ENCODE data around the gene MCM9.

Gene MCM9

DNA sequence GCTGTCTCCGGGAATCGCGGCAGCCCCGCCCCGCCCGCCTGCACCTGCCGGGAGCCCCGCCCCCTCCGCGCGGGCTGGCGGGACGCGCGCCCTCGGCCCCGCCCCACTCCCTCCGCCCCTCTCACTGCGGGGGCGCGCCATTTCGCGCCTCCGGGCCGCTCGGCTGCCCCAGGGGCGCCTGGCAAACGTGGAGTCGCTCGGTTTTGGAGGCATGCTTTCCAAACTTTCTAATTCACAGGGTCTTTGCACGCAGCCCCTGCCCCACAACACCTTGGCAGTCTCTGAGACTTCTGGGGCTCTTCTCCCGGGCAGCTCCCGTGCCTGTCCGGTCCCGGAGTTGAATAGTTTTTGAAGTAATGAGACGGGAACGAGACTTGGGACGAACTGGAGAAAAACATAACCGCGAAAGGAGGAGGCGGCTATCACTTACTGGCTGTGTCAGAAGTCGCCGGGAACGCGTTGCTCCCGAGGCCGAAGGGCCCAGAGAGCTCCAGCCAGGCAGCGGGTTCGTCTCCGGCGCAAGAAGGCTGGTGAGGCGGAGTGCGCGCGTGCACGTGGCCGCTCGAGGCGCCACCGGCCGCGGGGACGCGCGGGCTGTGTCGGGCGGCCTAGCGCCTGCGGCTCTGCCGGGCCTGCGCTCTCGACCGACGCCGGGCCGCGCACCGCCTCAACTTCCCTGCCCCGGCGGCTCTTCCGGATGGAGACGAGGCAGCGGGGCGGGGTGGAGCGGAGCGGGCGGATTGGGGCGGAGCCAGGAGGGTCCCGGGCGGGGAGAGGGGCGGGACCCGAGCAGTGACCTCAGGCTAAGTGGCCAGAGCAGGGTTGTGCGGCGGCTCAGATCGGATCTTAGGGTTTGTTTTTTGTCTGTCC is at the start of gene MCM9:
Gene MCM9, minus strand, starts transcription at position 699 of the 870 bp plus-strand sequence. CDS start 3,436 bp downstream, outside the sequence.
- no peak for TF ChIP-seq ZNF274 (IDR thresholded peaks at IDR 0.05; ENCODE audit: low read depth, low read length)

DNA sequence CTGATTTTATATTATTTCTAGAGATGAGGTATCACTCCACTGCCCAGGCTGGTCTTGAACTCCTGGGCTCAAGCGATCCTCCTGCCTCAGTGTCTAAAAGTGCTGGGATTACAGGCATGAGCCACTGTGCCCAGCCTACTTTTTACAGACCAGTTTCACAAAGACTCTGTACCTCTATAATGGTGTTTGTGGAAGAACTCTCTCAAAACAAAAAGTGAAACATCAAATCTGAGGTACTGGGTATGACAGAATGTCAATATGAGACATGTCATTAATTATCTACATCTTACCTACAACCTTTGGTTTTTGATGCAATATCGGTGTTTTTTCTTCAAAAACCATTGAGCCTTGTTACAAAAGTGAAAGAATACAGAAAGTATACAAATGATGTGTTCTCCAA is 49.4 kb upstream of the MCM9 start:
- no peak overlapping the region for H3K4me3 ChIP-seq (ENCODE audit: low read length)
- no peak for TF ChIP-seq ZNF274 (IDR thresholded peaks at IDR 0.05; ENCODE audit: low read depth, low read length)

More for the DNA sequence above, at the start of gene MCM9:
- H3K4me3 ChIP-seq (ENCODE audit: low read length) = peak within 1 kb of the TSS; percentile 99

DNA sequence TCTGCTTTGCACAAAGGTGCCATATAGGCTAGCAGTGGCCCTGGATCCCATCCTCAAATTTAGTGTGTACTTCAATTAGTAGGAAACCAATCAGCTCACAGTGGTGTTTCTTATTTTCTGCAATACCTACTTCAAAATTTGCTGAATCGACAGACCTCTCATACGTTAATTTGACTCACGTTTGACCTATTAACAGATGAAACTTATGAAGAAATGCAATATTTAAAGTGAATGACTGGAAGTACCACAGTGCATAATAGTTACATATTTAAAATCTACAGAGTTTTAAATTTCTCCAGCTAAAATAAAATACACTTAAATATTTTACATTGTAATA is 47.6 kb upstream of the MCM9 start:
- no peak overlapping the region for H3K4me3 ChIP-seq (ENCODE audit: low read length)
- TF ChIP-seq ZNF274 (IDR thresholded peaks at IDR 0.05; ENCODE audit: low read depth, low read length) = no peak

DNA sequence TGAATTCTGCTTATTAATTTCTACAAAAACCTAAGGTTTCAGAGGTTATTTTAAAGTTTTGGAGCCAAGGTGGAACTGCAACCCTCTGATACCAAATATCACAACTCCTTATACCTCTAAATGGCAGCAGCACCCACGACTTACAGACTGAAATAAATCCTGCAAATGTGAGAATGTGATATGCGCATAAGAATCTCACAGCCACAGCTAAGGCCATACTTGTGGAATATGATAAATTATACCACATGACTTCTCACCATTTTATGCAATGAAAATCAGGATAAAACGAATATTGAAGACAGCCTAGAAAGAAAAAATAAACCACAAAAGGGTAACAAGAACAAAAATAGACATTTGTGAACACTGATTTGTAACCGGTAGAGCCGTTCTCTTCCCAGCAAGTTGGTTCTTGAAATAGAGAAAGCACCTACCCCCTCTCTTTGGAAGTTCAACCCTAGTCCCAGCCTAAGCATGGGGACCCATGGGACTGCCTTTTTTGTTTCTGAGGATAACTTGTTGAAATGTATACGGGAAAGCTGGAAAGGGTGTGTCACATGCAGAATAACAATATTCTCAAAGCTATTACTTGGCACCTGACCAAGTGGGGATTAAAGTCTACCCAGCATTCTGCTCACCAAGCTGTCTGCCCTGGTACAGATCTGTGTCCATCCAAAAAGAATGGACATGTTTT is 47.1 kb upstream of the MCM9 start:
- no peak overlapping the region for H3K4me3 ChIP-seq (ENCODE audit: low read length)
- no peak for TF ChIP-seq ZNF274 (IDR thresholded peaks at IDR 0.05; ENCODE audit: low read depth, low read length)

DNA sequence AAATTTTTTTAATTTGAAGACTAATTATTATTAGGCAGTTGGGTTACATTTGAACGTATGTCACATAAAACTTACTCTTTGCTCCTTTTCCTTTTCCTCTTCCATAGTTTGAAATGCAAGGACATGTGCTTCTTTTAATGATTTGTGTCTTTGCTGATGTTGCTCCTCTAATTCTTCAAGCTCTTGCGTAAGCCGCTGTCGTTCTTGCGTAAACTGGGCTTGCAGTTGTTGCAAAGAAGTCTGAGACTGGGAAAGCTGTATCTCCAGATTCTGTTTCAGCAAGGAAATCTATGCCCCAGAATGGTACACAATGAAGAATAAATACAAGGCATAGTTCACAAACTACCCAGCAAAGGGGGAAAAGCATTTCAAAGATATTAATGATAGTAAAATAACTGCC is 45.1 kb upstream of the MCM9 start:
- H3K4me3 ChIP-seq (ENCODE audit: low read length) = no peak overlapping the region
- no peak for TF ChIP-seq ZNF274 (IDR thresholded peaks at IDR 0.05; ENCODE audit: low read depth, low read length)

DNA sequence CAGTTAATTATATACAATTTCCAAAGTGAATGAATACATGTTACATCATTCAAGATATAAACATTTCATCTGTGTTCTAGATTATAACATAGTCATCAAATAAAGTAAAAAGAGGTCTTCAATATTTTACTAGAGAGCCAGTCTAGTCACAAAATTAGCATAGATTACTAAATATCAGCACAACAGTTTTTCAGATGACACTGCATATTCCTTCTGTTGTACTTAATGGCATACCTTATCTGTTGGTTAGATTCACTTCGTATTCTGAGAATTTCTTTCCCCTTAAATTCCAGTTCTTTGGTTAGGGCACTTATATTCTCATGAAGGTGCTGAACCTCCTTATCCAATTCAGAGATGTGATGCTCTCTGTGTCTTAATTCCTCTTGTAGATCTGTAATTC is 39.8 kb upstream of the MCM9 start:
- no peak overlapping the region for H3K4me3 ChIP-seq (ENCODE audit: low read length)

DNA sequence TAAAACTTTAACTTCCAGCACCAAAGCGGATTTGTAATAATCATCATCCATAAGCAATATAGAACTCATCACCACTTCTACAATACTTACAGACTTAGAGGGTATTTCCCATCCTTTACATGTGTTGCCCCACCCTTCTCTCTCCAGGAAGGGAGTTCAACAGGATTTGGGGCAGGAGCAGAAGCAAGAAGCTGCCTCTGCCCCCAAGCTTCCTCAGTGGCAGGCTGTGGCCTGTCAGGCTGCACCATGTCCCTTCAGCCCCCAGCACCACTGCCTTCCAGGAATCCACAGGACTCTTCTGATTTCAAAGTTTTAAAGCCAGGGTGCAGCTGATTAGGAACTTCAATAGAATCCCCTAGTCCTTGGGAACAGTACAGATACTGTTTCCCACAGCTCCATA is 36.7 kb upstream of the MCM9 start:
- TF ChIP-seq ZNF274 (IDR thresholded peaks at IDR 0.05; ENCODE audit: low read depth, low read length) = no peak

More for the DNA sequence above, 39.8 kb upstream of the MCM9 start:
- no peak for TF ChIP-seq ZNF274 (IDR thresholded peaks at IDR 0.05; ENCODE audit: low read depth, low read length)

DNA sequence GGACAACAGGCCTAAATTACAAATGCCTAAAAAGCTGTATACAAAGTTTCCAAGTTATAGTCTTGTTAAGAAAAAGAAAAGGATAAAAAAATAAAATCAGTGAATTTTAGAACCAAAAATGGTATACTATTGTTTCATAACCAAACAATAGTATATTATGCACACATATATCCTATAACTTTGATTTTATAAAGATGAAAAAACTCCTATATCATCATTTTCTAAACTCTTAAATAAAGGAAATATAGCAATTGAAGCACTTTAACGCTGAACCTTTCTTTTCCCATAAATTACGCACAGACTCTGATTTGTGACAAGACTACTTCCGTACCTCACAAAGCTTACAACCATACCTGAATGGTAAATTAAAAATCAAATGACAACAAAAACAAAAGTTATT is 35.9 kb upstream of the MCM9 start:
- no peak overlapping the region for H3K4me3 ChIP-seq (ENCODE audit: low read length)
- no peak for TF ChIP-seq ZNF274 (IDR thresholded peaks at IDR 0.05; ENCODE audit: low read depth, low read length)

More for the DNA sequence above, 36.7 kb upstream of the MCM9 start:
- no peak overlapping the region for H3K4me3 ChIP-seq (ENCODE audit: low read length)

DNA sequence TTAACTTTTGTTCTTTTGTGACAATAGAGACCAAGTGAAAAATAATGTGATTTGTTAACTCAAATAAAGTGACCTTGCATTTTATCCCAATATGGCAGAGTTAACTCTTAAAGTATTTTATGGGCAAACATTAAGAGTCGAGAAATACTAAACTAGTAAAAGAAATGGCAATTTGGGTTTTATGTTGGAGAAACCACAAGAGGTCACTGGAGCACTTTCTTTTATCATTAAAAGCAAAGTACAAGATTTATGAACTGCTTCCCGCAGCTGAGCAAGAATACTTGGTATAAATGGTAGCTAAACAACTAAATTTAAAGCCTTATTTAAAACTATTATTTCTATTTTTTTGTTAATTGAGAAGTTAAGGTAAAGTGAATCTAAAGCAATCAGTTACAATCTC is 33.5 kb upstream of the MCM9 start:
- no peak overlapping the region for H3K4me3 ChIP-seq (ENCODE audit: low read length)
- TF ChIP-seq ZNF274 (IDR thresholded peaks at IDR 0.05; ENCODE audit: low read depth, low read length) = no peak

DNA sequence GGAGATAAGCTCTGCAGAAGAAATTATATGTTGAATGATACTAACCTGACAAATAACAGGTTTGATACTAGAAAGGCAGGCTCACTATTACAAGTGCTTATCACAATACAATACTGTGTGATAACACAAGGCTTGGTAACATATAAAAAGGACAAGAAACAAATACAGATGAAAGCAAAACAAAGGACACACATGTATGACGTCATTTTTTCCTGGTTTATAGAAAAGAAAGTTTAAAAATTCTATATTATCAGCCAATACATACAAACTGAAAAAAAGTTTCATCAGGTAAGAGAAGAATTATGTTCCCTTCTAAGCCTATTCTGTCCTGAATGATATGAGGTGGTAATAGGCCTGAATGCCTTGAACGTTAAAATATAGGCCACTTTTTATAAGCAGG is 32.3 kb upstream of the MCM9 start:
- no peak for TF ChIP-seq ZNF274 (IDR thresholded peaks at IDR 0.05; ENCODE audit: low read depth, low read length)
- H3K4me3 ChIP-seq (ENCODE audit: low read length) = no peak overlapping the region

DNA sequence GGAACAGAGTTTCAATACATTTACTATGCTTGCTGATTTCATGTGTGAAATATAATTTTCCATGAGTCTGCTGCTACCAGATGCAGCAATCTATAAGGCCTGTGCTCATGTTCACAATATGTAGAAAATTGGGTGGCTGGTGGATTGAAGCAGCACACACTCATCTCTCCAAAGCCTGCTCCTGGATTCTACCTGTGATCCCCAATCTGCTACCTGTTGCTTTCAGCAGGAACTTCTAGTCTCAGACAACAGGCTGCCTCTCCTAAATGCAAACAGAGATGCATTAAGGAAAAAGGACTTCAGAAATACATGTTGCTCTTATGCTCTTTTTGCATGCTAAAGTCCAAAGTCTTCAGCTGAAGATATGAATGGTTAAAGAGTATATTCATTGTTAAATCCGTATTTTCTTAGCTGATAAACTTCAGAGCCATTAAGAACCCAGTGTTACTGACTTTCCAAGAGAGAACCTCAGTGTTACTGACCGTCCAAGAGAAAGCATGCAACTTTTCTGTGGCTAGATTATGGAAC is 30.9 kb upstream of the MCM9 start:
- no peak overlapping the region for H3K4me3 ChIP-seq (ENCODE audit: low read length)
- TF ChIP-seq ZNF274 (IDR thresholded peaks at IDR 0.05; ENCODE audit: low read depth, low read length) = no peak

DNA sequence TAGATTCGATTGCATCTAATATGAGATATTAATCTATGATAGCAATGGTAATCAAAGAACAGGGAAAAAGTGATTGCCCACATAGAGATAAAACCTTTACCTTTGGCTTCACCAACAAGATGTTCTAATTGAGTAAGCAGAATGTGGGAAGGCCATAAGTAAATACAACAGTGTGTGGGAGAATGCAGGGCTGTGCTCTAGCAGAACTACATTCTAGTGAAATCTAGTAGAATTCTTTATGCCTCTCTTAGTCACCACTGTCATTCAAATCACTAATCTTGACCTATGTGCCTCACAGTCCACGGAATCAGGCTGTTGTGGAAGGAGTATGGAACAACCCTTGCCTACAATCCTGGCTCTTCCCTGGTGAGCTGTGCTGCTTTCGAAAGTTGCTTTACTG is 30.4 kb upstream of the MCM9 start:
- no peak for TF ChIP-seq ZNF274 (IDR thresholded peaks at IDR 0.05; ENCODE audit: low read depth, low read length)
- no peak overlapping the region for H3K4me3 ChIP-seq (ENCODE audit: low read length)

DNA sequence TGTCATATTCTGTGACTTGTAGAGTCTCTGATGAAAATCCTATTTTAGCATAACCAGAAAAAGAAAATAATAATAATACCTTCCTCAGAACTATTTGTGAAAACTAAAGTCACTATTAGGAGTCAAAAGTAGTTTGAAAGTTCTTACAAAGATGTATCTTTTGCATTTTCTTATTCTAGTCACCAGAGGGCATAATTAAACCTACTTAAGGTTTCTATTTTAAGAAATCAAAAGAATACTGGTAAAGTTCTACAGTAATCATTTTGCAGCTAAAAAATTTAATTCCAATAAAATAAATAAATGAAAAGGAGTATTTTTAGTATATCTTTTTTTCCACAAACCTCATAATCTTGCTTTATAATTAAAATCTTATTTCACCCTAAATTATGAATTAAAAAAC is 28.0 kb upstream of the MCM9 start:
- H3K4me3 ChIP-seq (ENCODE audit: low read length) = no peak overlapping the region
- no peak for TF ChIP-seq ZNF274 (IDR thresholded peaks at IDR 0.05; ENCODE audit: low read depth, low read length)

DNA sequence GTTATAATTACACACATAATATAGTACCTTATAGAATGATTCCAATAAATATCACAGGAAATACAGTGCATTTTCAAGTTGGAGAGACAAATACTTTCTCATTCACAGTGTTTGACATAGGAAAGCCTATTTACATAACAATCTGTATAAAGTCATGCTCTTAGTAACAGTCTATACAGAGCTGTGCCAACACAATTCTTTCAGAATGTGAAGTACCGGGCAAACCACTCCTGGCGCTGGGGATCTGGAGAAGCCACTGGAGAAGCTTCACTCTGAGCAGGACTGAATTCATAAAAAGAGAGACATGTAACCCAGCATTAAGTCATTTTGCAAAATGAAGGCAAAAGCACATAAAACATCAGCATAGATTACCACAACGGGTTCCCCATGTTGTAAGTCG is 24.9 kb upstream of the MCM9 start:
- H3K4me3 ChIP-seq (ENCODE audit: low read length) = no peak overlapping the region
- TF ChIP-seq ZNF274 (IDR thresholded peaks at IDR 0.05; ENCODE audit: low read depth, low read length) = no peak

DNA sequence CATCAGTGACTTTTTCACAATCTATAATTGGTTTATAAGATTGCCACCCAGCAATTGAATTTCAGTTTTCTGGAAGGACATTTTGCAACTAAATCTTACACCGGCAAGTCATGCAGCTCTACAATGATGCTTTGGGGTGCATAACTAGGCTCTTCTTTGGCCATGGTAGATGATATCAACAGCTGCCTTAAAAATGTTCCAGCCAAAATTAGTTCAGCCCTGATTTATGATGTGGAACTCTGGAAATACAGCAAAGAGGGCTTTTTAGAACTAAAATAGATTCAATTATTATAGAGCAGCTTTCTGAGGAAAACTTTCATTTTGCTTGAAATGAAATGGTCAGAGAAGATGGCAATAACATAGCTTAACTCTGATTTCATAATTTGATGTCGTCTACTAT is 18.4 kb upstream of the MCM9 start:
- no peak overlapping the region for H3K4me3 ChIP-seq (ENCODE audit: low read length)
- TF ChIP-seq ZNF274 (IDR thresholded peaks at IDR 0.05; ENCODE audit: low read depth, low read length) = no peak
